A673 (cell line): ENCODE measurements around the gene AKAP3. TPM values are rescaled to one million over a fixed set of nuclear protein-coding genes. Genes with fewer than 3 reads are reported as not detected.

Experiments
- BruUV-seq: library from RNA; stranded (reverse); fragments of 400-500 nt; replicated peaks from 2 replicates; lab custom pipeline; 2021; lab: Mats Ljungman, UMichigan
- CTCF ChIA-PET: fragments of 300-600 bp; sonication (Branson Sonifier 250); formaldehyde crosslinking; loops from one replicate; lab custom pipeline; 2022; ENCODE audit warnings: antibody characterized with exemption; lab: Charles Lee
- POLR2A ChIA-PET: fragments of 300-600 bp; sonication (Branson Sonifier 250); formaldehyde crosslinking; loops from one replicate; lab custom pipeline; 2022; ENCODE audit warnings: antibody characterized with exemption; ENCODE audit not compliant: low non-redundant PET; lab: Charles Lee
- DNase-seq: peaks from one replicate; pipeline ENCODE4 v3.0.0-alpha.2; 2015; ENCODE audit warnings: low spot score
- H3K27ac ChIP-seq: fragments of 200-600 bp; sonication (generic); 2 replicates; pipeline ENCODE4 v1.5.1; 2016; ENCODE audit warnings: mixed run types, low read depth, mild to moderate bottlenecking, mixed read lengths, antibody characterized with exemption, low read length; ENCODE audit not compliant: poor library complexity, severe bottlenecking
- H3K27me3 ChIP-seq: fragments of 200-600 bp; sonication (generic); replicated peaks from 2 replicates; pipeline ENCODE4 v1.6.1; 2017; ENCODE audit warnings: mixed run types, low read depth, mild to moderate bottlenecking, mixed read lengths, antibody characterized with exemption, low read length; ENCODE audit not compliant: insufficient read depth, poor library complexity
- H3K36me3 ChIP-seq: fragments of 200-600 bp; sonication (generic); 2 replicates; pipeline ENCODE4 v1.6.1; 2016; ENCODE audit warnings: mixed run types, mild to moderate bottlenecking, mixed read lengths, antibody characterized with exemption, low read length; ENCODE audit not compliant: insufficient read depth, poor library complexity, severe bottlenecking
- H3K4me1 ChIP-seq: fragments of 200-600 bp; sonication (generic); 2 replicates; pipeline ENCODE4 v1.6.1; 2017; ENCODE audit warnings: mixed run types, mild to moderate bottlenecking, mixed read lengths, antibody characterized with exemption, low read length; ENCODE audit not compliant: insufficient read depth, poor library complexity, severe bottlenecking
- H3K4me3 ChIP-seq: fragments of 200-600 bp; sonication (generic); 2 replicates; pipeline ENCODE4 v1.5.1; 2016; ENCODE audit warnings: low read depth, mixed run types, mild to moderate bottlenecking, mixed read lengths, low read length; ENCODE audit not compliant: poor library complexity, severe bottlenecking
- H3K9me3 ChIP-seq: fragments of 200-600 bp; sonication (generic); 2 replicates; pipeline ENCODE4 v1.6.1; 2016; ENCODE audit warnings: mixed run types, low read depth, mild to moderate bottlenecking, mixed read lengths, antibody characterized with exemption, low read length; ENCODE audit not compliant: poor library complexity, severe bottlenecking
- CTCF ChIP-seq: fragments of 300-800, 200-600 bp; sonication (generic); conservative IDR thresholded peaks from 2 replicates; pipeline ENCODE4 v1.5.1; 2017; ENCODE audit warnings: low read depth, mild to moderate bottlenecking, antibody characterized with exemption, low read length, moderate library complexity, mixed read lengths
- EZH2 ChIP-seq: fragments of 200-600 bp; sonication (generic); IDR thresholded peaks from 2 replicates; pipeline ENCODE4 v1.6.1; 2017; ENCODE audit warnings: borderline replicate concordance, low read depth, mild to moderate bottlenecking, mixed read lengths, antibody characterized with exemption, low read length; ENCODE audit not compliant: poor library complexity, severe bottlenecking
- intact Hi-C: fragments of 100-400 bp; cut with micrococcal nuclease; formaldehyde crosslinking; loops from one replicate; pipeline ENCODE4 v1.10.0; 2022; ENCODE audit not compliant: unreplicated experiment
- total RNA-seq: library from RNA; stranded (reverse); gene quantifications from 2 replicates; pipeline ENCODE4 v1.2.3, GENCODE V29; 2021

The AKAP3 gene
- total RNA-seq, 1 experiment from 2014 or later = 1.7 TPM

- Histone ChIP-seq H3K4me1 (no peaks in the 10 kb centered on the region), H3K27me3 (peaks cover 76% of the 10 kb centered on the region), H3K4me3 (no peak overlapping the region), H3K9me3 (no peaks in the 10 kb centered on the region), H3K36me3 (no peaks in the 10 kb centered on the region), H3K27ac (no peak overlapping the region)
- DNase-seq = no peak
- TF ChIP-seq EZH2 (no peak), CTCF (no peak)
- no TSS peak for BruUV-seq
- ChIA-PET POLR2A (no interaction called here), CTCF (no interaction called here)
- intact Hi-C loops = no loop called here
Observed at GRCh38 chr12:4626543-4626942, 22.3 kb downstream of the AKAP3 start.

GRCh38 chr12:4621511-4621910 lies 27.3 kb downstream of the AKAP3 start:
- Histone ChIP-seq H3K9me3 (no peaks in the 10 kb centered on the region), H3K27ac (no peak overlapping the region), H3K36me3 (no peaks in the 10 kb centered on the region), H3K4me3 (no peak overlapping the region), H3K4me1 (no peaks in the 10 kb centered on the region), H3K27me3 (peaks cover 29% of the 10 kb centered on the region)
- intact Hi-C loops = no loop called here
- no TSS peak for BruUV-seq
- TF ChIP-seq CTCF = no peak
- TF ChIP-seq EZH2 = no peak
- no peak for DNase-seq
- POLR2A ChIA-PET = no interaction called here
- CTCF ChIA-PET = no interaction called here

- Histone ChIP-seq H3K27me3 (no peaks in the 10 kb centered on the region), H3K4me3 (no peak overlapping the region), H3K27ac (no peak overlapping the region), H3K4me1 (no peaks in the 10 kb centered on the region), H3K9me3 (no peaks in the 10 kb centered on the region), H3K36me3 (no peaks in the 10 kb centered on the region)
- CTCF ChIA-PET = no interaction called here
- DNase-seq = no peak
- no TSS peak for BruUV-seq
- TF ChIP-seq EZH2 = no peak
- TF ChIP-seq CTCF = no peak
- POLR2A ChIA-PET = no interaction called here
- intact Hi-C loops = no loop called here
Observed at GRCh38 chr12:4615667-4616066, 33.2 kb downstream of the AKAP3 start.
